ENCODE data around the gene BRMS1L.

Gene BRMS1L

GRCh38 chr14:35897616-35898111 lies 71.5 kb downstream of the BRMS1L start:
- no peak overlapping the region for H3K27ac ChIP-seq
- no peak for TF ChIP-seq CTCF (conservative IDR thresholded peaks at IDR 0.05)
- no peak for TF ChIP-seq ZFX (IDR thresholded peaks at IDR 0.05)

- no peak overlapping the region for H3K27ac ChIP-seq
These were observed 72.2 kb downstream of the BRMS1L start for GRCh38 chr14:35898217-35898775.

GRCh38 chr14:35900741-35901140 lies 74.6 kb downstream of the BRMS1L start:
- TF ChIP-seq ZFX (IDR thresholded peaks at IDR 0.05) (no peak), CTCF (conservative IDR thresholded peaks at IDR 0.05) (no peak)
- no peak overlapping the region for H3K27ac ChIP-seq

More at GRCh38 chr14:35898217-35898775, 72.2 kb downstream of the BRMS1L start:
- TF ChIP-seq CTCF (conservative IDR thresholded peaks at IDR 0.05) = no peak
- no peak for TF ChIP-seq ZFX (IDR thresholded peaks at IDR 0.05)

- no peak for TF ChIP-seq ZFX (IDR thresholded peaks at IDR 0.05)
- no peak for TF ChIP-seq CTCF (conservative IDR thresholded peaks at IDR 0.05)
- H3K27ac ChIP-seq = no peak overlapping the region
These were observed 83.5 kb downstream of the BRMS1L start for GRCh38 chr14:35909665-35910064.

GRCh38 chr14:35910191-35910590 lies 84.1 kb downstream of the BRMS1L start:
- TF ChIP-seq CTCF (conservative IDR thresholded peaks at IDR 0.05) = no peak
- TF ChIP-seq ZFX (IDR thresholded peaks at IDR 0.05) = no peak

GRCh38 chr14:35911097-35911496 lies 85.0 kb downstream of the BRMS1L start:
- TF ChIP-seq CTCF (conservative IDR thresholded peaks at IDR 0.05) (no peak), ZFX (IDR thresholded peaks at IDR 0.05) (no peak)
- H3K27ac ChIP-seq = no peak overlapping the region

More at GRCh38 chr14:35910191-35910590, 84.1 kb downstream of the BRMS1L start:
- H3K27ac ChIP-seq = no peak overlapping the region

- TF ChIP-seq CTCF (conservative IDR thresholded peaks at IDR 0.05) (no peak), ZFX (IDR thresholded peaks at IDR 0.05) (no peak)
- no peak overlapping the region for H3K27ac ChIP-seq
These were observed 89.0 kb downstream of the BRMS1L start for GRCh38 chr14:35915185-35915584.
